HL-60 (cell line): ENCODE measurements around the gene COL13A1.

Experiments used
- GABPA ChIP-seq: IDR thresholded peaks from 2 replicates; pipeline ENCODE4 v1.6.1; 2012; ENCODE audit warnings: low read depth
- POLR2AphosphoS5 ChIP-seq: IDR thresholded peaks from 2 replicates; pipeline ENCODE4 v1.6.1; 2012; ENCODE audit warnings: low read depth
- TF ChIP-seq, protein P1 (sequence below): IDR thresholded peaks from 2 replicates; pipeline ENCODE4 v1.6.1; 2012; ENCODE audit warnings: low read depth; ENCODE audit not compliant: insufficient replicate concordance
- TF ChIP-seq, protein P2 (sequence below): IDR thresholded peaks from one replicate; pipeline ENCODE4 v1.5.1; 2011; ENCODE audit warnings: low read length, control low read depth, inconsistent platforms; ENCODE audit not compliant: insufficient read depth

DNA sequence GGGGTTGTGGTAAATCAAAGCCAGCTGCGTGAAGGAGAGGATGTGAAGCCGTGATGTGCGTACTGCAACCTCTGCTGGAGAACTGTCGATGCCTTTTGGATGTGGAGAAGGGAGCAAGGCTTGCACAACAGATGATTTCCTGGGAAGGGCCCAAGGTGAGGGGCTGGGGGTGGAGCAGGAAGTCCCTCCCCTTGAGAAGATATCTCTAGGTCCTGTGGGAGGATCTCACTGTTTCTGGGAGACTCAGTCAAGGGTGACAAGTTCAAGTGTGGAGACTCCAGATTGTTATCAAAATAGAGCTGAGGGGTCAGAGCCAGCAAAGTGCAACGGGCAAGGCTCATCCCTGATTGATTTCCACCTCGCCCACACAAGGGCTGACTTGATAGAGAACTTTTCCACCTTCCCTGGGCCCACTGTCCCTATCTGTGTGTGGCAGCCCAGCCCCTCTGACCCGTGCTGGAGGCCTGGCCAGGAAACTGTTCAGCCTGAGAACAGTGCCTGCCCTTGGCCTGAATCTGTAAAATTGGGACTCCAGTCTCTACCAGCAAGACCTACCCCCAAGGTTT is 55.0 kb downstream of the COL13A1 start:
- TF ChIP-seq, protein P1, sequence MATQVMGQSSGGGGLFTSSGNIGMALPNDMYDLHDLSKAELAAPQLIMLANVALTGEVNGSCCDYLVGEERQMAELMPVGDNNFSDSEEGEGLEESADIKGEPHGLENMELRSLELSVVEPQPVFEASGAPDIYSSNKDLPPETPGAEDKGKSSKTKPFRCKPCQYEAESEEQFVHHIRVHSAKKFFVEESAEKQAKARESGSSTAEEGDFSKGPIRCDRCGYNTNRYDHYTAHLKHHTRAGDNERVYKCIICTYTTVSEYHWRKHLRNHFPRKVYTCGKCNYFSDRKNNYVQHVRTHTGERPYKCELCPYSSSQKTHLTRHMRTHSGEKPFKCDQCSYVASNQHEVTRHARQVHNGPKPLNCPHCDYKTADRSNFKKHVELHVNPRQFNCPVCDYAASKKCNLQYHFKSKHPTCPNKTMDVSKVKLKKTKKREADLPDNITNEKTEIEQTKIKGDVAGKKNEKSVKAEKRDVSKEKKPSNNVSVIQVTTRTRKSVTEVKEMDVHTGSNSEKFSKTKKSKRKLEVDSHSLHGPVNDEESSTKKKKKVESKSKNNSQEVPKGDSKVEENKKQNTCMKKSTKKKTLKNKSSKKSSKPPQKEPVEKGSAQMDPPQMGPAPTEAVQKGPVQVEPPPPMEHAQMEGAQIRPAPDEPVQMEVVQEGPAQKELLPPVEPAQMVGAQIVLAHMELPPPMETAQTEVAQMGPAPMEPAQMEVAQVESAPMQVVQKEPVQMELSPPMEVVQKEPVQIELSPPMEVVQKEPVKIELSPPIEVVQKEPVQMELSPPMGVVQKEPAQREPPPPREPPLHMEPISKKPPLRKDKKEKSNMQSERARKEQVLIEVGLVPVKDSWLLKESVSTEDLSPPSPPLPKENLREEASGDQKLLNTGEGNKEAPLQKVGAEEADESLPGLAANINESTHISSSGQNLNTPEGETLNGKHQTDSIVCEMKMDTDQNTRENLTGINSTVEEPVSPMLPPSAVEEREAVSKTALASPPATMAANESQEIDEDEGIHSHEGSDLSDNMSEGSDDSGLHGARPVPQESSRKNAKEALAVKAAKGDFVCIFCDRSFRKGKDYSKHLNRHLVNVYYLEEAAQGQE, result no peak
- TF ChIP-seq, protein P2, sequence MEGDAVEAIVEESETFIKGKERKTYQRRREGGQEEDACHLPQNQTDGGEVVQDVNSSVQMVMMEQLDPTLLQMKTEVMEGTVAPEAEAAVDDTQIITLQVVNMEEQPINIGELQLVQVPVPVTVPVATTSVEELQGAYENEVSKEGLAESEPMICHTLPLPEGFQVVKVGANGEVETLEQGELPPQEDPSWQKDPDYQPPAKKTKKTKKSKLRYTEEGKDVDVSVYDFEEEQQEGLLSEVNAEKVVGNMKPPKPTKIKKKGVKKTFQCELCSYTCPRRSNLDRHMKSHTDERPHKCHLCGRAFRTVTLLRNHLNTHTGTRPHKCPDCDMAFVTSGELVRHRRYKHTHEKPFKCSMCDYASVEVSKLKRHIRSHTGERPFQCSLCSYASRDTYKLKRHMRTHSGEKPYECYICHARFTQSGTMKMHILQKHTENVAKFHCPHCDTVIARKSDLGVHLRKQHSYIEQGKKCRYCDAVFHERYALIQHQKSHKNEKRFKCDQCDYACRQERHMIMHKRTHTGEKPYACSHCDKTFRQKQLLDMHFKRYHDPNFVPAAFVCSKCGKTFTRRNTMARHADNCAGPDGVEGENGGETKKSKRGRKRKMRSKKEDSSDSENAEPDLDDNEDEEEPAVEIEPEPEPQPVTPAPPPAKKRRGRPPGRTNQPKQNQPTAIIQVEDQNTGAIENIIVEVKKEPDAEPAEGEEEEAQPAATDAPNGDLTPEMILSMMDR, result no peak
- TF ChIP-seq POLR2AphosphoS5, result no peak
- no peak for TF ChIP-seq GABPA
